Measurements from ENCODE around the gene BBS7. TPM values are rescaled to one million over a fixed set of nuclear protein-coding genes. Genes with fewer than 3 reads are reported as not detected.

Gene BBS7
- total RNA-seq, 1 experiment from 2014 or later = 20.5 TPM

DNA sequence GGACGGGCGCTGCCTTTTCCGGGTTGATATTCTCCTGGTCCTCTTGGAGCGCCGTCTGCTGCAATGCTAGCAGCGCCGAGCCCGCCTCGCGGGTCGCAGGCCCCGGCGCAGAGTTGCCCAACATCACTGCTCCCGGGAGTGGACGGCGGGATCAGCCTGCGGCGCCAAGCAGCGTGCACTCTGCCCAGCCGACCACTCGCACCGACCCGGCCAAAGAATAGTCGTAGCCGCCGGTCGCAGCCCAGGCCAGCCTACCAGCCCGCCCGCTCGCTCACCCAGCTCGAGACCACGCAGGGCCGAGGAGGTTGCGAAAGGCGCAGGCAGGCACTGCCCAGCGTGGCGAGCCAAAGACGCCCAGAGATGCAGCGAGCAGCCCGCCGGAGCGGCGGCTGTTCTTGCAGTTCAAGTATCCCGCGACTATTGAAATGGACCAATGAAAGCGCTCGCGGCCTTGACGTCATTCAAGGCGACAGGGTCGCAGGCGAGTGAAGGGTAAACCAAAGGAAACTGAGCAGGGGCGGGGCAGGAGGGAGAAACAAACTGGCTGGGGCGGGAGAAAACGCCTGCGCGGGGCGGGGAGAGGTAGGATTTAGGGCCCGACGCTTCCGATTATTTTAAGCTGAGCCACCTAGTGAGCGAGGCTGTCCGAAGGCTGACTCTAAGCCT lies 46.6 kb downstream of the BBS7 start, which contains the start of gene CCNA2 (continued):
- TF ChIP-seq GRHL2 (CRISPR knock-in tag; IDR thresholded peaks at IDR 0.05; ENCODE audit: insufficient replicate concordance, severe bottlenecking) (no peak), RELA (CRISPR knock-in tag; IDR thresholded peaks at IDR 0.05; ENCODE audit: borderline replicate concordance) (0 out of 2 replicates have a peak, but pooled peaks have one; percentile 59), TP53 (CRISPR knock-in tag; IDR thresholded peaks at IDR 0.05) (no peak), MYBL2 (CRISPR knock-in tag; IDR thresholded peaks at IDR 0.05) (peak; percentile 99), MXD4 (CRISPR knock-in tag; IDR thresholded peaks at IDR 0.05; ENCODE audit: borderline replicate concordance) (no peak), TEAD1 (CRISPR knock-in tag; IDR thresholded peaks at IDR 0.05) (peak; percentile 74), OVOL2 (CRISPR knock-in tag; IDR thresholded peaks at IDR 0.05; ENCODE audit: borderline replicate concordance) (no peak), CREB1 (CRISPR knock-in tag; IDR thresholded peaks at IDR 0.05) (peak; percentile 89), ZNF138 (CRISPR knock-in tag; conservative IDR thresholded peaks at IDR 0.05) (no peak), ESRRA (CRISPR knock-in tag; IDR thresholded peaks at IDR 0.05; ENCODE audit: borderline replicate concordance) (no peak), CREM (CRISPR knock-in tag; IDR thresholded peaks at IDR 0.05) (peak; percentile 97), JUN (CRISPR knock-in tag; IDR thresholded peaks at IDR 0.05) (peak; percentile 76; the same call in 1 of the 2 replicates), SMAD3 (CRISPR knock-in tag; IDR thresholded peaks at IDR 0.05; ENCODE audit: borderline replicate concordance) (no peak), SP1 (CRISPR knock-in tag; conservative IDR thresholded peaks at IDR 0.05) (peak; percentile 83), SOX15 (CRISPR knock-in tag; IDR thresholded peaks at IDR 0.05) (no peak)
- TF ChIP-seq, protein P1, sequence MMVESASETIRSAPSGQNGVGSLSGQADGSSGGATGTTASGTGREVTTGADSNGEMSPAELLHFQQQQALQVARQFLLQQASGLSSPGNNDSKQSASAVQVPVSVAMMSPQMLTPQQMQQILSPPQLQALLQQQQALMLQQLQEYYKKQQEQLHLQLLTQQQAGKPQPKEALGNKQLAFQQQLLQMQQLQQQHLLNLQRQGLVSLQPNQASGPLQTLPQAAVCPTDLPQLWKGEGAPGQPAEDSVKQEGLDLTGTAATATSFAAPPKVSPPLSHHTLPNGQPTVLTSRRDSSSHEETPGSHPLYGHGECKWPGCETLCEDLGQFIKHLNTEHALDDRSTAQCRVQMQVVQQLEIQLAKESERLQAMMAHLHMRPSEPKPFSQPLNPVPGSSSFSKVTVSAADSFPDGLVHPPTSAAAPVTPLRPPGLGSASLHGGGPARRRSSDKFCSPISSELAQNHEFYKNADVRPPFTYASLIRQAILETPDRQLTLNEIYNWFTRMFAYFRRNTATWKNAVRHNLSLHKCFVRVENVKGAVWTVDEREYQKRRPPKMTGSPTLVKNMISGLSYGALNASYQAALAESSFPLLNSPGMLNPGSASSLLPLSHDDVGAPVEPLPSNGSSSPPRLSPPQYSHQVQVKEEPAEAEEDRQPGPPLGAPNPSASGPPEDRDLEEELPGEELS (CRISPR knock-in tag; IDR thresholded peaks at IDR 0.05) = no peak
- TF ChIP-seq, protein P2, sequence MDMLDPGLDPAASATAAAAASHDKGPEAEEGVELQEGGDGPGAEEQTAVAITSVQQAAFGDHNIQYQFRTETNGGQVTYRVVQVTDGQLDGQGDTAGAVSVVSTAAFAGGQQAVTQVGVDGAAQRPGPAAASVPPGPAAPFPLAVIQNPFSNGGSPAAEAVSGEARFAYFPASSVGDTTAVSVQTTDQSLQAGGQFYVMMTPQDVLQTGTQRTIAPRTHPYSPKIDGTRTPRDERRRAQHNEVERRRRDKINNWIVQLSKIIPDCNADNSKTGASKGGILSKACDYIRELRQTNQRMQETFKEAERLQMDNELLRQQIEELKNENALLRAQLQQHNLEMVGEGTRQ (CRISPR knock-in tag; IDR thresholded peaks at IDR 0.05) = no peak
- TF ChIP-seq, protein P3, sequence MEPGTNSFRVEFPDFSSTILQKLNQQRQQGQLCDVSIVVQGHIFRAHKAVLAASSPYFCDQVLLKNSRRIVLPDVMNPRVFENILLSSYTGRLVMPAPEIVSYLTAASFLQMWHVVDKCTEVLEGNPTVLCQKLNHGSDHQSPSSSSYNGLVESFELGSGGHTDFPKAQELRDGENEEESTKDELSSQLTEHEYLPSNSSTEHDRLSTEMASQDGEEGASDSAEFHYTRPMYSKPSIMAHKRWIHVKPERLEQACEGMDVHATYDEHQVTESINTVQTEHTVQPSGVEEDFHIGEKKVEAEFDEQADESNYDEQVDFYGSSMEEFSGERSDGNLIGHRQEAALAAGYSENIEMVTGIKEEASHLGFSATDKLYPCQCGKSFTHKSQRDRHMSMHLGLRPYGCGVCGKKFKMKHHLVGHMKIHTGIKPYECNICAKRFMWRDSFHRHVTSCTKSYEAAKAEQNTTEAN (CRISPR knock-in tag; IDR thresholded peaks at IDR 0.05) = 0 out of 2 replicates have a peak, but pooled peaks have one; percentile 22
- TF ChIP-seq, protein P4, sequence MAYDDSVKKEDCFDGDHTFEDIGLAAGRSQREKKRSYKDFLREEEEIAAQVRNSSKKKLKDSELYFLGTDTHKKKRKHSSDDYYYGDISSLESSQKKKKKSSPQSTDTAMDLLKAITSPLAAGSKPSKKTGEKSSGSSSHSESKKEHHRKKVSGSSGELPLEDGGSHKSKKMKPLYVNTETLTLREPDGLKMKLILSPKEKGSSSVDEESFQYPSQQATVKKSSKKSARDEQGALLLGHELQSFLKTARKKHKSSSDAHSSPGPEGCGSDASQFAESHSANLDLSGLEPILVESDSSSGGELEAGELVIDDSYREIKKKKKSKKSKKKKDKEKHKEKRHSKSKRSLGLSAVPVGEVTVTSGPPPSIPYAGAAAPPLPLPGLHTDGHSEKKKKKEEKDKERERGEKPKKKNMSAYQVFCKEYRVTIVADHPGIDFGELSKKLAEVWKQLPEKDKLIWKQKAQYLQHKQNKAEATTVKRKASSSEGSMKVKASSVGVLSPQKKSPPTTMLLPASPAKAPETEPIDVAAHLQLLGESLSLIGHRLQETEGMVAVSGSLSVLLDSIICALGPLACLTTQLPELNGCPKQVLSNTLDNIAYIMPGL (CRISPR knock-in tag; IDR thresholded peaks at IDR 0.05) = no peak; the same call in 1 of the 2 replicates
- TF ChIP-seq, protein P5, sequence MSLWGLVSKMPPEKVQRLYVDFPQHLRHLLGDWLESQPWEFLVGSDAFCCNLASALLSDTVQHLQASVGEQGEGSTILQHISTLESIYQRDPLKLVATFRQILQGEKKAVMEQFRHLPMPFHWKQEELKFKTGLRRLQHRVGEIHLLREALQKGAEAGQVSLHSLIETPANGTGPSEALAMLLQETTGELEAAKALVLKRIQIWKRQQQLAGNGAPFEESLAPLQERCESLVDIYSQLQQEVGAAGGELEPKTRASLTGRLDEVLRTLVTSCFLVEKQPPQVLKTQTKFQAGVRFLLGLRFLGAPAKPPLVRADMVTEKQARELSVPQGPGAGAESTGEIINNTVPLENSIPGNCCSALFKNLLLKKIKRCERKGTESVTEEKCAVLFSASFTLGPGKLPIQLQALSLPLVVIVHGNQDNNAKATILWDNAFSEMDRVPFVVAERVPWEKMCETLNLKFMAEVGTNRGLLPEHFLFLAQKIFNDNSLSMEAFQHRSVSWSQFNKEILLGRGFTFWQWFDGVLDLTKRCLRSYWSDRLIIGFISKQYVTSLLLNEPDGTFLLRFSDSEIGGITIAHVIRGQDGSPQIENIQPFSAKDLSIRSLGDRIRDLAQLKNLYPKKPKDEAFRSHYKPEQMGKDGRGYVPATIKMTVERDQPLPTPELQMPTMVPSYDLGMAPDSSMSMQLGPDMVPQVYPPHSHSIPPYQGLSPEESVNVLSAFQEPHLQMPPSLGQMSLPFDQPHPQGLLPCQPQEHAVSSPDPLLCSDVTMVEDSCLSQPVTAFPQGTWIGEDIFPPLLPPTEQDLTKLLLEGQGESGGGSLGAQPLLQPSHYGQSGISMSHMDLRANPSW (CRISPR knock-in tag; conservative IDR thresholded peaks at IDR 0.05; ENCODE audit: low read depth) = no peak
- TF ChIP-seq, protein P6, sequence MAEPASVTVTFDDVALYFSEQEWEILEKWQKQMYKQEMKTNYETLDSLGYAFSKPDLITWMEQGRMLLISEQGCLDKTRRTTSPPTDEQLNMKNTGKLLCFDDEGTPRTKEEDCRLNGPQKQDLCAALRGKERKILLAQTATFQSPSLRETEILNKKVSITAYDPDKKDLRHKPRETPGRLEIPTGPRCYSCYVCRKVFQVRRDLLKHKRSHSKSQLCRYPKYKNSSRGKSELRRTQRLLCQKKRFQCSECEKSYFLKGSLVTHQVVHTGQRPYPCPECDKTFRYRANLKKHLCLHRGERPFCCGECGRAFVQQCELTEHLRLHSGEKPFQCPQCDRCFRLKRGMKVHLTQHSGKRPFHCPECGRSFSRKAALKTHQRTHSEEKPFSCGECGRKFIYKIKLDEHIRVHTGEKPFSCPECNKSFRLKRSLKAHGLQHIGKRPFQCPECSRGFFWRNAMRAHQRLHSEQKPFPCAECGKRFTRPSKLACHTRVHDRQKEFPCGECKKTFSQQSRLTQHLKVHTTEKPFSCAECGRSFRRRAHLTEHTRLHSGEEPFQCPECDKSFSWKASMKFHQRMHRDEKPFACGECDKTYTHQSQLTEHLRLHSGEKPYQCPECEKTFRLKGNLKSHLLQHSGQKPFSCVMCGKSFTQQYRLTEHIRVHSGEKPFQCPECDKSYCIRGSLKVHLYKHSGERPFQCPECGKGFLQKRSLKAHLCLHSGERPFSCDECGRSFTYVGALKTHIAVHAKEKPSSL (CRISPR knock-in tag; conservative IDR thresholded peaks at IDR 0.05) = no peak
- TF ChIP-seq, protein P7, sequence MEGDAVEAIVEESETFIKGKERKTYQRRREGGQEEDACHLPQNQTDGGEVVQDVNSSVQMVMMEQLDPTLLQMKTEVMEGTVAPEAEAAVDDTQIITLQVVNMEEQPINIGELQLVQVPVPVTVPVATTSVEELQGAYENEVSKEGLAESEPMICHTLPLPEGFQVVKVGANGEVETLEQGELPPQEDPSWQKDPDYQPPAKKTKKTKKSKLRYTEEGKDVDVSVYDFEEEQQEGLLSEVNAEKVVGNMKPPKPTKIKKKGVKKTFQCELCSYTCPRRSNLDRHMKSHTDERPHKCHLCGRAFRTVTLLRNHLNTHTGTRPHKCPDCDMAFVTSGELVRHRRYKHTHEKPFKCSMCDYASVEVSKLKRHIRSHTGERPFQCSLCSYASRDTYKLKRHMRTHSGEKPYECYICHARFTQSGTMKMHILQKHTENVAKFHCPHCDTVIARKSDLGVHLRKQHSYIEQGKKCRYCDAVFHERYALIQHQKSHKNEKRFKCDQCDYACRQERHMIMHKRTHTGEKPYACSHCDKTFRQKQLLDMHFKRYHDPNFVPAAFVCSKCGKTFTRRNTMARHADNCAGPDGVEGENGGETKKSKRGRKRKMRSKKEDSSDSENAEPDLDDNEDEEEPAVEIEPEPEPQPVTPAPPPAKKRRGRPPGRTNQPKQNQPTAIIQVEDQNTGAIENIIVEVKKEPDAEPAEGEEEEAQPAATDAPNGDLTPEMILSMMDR (IDR thresholded peaks at IDR 0.05) = no peak
- TF ChIP-seq, protein P8, sequence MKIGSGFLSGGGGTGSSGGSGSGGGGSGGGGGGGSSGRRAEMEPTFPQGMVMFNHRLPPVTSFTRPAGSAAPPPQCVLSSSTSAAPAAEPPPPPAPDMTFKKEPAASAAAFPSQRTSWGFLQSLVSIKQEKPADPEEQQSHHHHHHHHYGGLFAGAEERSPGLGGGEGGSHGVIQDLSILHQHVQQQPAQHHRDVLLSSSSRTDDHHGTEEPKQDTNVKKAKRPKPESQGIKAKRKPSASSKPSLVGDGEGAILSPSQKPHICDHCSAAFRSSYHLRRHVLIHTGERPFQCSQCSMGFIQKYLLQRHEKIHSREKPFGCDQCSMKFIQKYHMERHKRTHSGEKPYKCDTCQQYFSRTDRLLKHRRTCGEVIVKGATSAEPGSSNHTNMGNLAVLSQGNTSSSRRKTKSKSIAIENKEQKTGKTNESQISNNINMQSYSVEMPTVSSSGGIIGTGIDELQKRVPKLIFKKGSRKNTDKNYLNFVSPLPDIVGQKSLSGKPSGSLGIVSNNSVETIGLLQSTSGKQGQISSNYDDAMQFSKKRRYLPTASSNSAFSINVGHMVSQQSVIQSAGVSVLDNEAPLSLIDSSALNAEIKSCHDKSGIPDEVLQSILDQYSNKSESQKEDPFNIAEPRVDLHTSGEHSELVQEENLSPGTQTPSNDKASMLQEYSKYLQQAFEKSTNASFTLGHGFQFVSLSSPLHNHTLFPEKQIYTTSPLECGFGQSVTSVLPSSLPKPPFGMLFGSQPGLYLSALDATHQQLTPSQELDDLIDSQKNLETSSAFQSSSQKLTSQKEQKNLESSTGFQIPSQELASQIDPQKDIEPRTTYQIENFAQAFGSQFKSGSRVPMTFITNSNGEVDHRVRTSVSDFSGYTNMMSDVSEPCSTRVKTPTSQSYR (CRISPR knock-in tag; IDR thresholded peaks at IDR 0.05) = no peak

Data from WTC11 (cell line).